AG04449 (cell line): ENCODE data around the gene WIPF3.
"Not testable (repeated sequence)": the region's sequence is repeated elsewhere in the genome, so short reads cannot be mapped to it uniquely, and the experiment has no call there.

Experiments used
- CTCF ChIA-PET: fragments of 350-600 bp; formaldehyde crosslinking; extraction: SDS; loops from one replicate; lab custom pipeline; 2021; ENCODE audit warnings: antibody characterized with exemption; lab: Yijun Ruan, JAX
- POLR2A ChIA-PET: fragments of 400-600, 350-600 bp; formaldehyde crosslinking; extraction: SDS; loops from one replicate; lab custom pipeline; 2020; ENCODE audit warnings: antibody characterized with exemption, inconsistent platforms; lab: Yijun Ruan, JAX
- DNase-seq: peaks from one replicate; pipeline ENCODE4 v3.0.0-alpha.2; 2010; ENCODE audit warnings: low read depth, low spot score
- H3K4me3 ChIP-seq: 2 replicates; pipeline ENCODE4 v1.5.1; 2011; ENCODE audit warnings: low read depth, mild to moderate bottlenecking, control low read depth, low read length
- CTCF ChIP-seq: IDR thresholded peaks from one replicate; pipeline ENCODE4 v1.5.1; 2011; ENCODE audit warnings: mild to moderate bottlenecking, moderate library complexity, low read length, control low read depth, inconsistent platforms; ENCODE audit not compliant: insufficient read depth; ENCODE audit errors: missing control alignments

WIPF3 gene

DNA sequence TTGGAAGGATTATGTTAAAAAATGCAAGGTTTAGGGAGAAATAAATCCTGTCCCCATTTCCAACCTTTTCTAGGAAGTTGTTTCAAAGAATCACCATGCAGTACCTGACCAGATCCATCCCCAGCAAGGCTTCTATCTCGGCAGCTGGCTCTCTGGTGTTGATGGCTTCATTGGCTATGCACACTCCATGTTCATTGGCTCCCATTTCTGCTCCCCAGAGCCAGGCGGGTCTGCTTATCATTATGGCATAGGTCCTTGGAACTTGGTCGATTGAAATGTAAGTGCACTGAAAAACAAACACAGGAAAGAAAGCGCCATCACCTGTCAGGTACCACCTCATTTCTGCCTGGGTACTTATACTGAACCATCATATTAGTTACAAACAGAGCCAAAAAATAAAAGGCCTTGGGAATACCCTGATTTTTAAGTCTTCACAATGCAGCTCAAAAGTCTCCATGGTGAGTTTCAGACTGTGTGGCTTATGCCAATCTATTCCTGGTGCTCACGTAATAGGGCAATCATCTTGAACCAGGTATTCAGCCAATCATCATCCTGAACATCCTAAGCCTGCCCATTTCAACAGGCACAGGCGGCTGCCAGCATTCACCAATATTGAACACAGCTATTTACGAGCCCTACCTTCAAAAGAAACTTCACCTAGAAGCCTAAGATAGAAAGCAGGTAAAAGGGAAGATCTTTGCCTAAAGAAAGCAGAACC, 148.9 kb downstream of the WIPF3 start:
- TF ChIP-seq CTCF, result no peak
- no peak overlapping the region for H3K4me3 ChIP-seq
- no peak for DNase-seq
- ChIA-PET CTCF (interaction anchor here (1.3 kb wide), 1 partner anchor 13 kb away, joined by 4 read pairs; no protein-coding TSS in a partner anchor), POLR2A (no interaction called here)

DNA sequence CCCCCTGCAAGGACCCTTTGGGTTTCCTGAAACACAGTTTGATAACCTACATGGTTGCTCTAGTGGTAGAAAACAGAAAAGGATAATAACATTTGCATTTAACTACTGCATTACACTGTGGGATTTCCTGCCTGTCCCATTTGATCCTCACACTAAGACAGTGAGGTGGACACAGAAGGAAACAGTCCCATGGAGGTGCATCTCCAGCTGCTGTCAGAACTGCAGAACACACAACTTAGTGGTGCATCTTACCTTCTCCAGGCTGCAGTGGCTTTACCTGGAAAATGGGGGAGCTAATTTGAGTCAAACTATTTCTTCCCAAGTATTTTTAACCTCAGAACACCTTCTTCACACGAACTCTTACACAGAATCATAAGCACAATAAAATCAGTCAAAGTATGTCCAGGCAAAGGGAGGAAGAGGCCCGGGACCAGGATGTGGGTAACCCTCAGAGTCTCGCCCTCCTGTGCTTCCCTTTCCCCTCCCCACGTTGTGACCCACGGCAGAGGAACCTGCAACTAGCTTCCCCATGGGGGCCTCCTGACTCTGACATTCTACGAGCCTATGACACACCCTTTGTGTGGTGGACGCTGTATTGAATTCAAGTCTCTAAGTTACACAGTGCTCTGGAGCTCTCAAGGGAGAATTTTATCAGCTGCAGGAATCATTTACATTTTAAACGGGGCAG, 149.6 kb downstream of the WIPF3 start:
- no peak for DNase-seq
- CTCF ChIA-PET, result interaction anchor here (1.3 kb wide), 3 partner anchors 13 to 34 kb away, joined by 3 to 7 read pairs (median 4); no protein-coding TSS in a partner anchor
- POLR2A ChIA-PET, result interaction anchor here (0.7 kb wide), 1 partner anchor 13 kb away, joined by 3 read pairs; no protein-coding TSS in a partner anchor
- H3K4me3 ChIP-seq, result no peak overlapping the region
- no peak for TF ChIP-seq CTCF

- TF ChIP-seq CTCF, result no peak
- CTCF ChIA-PET, result interaction anchor here (1.2 to 1.3 kb wide), 5 partner anchors 12 to 105 kb away, joined by 3 to 7 read pairs (median 4); no protein-coding TSS in a partner anchor
- POLR2A ChIA-PET, result interaction anchor here (0.7 kb wide), 1 partner anchor 14 kb away, joined by 3 read pairs; no protein-coding TSS in a partner anchor
- no peak overlapping the region for H3K4me3 ChIP-seq
- no peak for DNase-seq
These were observed 150.2 kb downstream of the WIPF3 start for GRCh38 chr7:29956487-29956836.

DNA sequence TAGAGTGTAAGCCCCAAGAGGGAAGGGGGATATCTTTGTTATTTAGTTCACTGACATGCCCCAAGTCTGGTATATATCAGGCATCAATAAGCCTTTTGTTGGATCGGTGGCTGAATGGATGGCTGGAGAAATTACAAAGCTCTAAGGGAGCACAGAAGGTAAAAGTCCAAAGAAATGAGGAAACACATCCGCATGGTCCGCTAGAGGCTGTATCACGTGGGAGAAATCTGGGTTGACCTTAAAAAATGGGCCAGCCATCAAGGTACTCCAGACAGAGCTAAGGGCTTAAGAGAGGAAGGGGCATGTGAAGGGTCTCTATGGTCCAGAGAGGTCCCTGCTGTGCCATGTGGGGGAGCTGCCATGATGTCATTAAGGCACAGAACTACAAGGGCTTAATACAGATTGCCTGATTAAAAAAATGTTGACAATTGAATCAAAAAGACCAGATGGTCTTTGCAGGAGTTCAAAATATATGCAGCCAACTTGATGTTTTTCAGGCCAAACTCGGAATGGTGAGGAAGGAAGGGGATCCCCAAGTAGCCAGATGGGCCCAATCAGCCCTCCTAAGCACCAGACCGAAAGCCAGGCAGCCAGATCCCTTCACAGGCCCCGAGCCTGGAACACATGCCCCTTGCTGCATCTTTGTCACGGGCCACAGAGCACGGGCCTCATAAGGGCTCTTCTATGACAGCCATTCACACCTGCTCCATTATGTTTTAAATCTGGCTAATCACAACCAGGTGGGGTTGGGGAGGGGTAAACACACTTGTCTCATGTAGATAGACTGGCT, 151.4 kb downstream of the WIPF3 start:
- H3K4me3 ChIP-seq, result no peak overlapping the region
- no peak for TF ChIP-seq CTCF
- no peak for DNase-seq
- ChIA-PET POLR2A (interaction anchor here (0.5 kb wide), 1 partner anchor 611 kb away, joined by 4 read pairs; no protein-coding TSS in a partner anchor), CTCF (interaction anchor here (0.8 to 1.7 kb wide), 8 partner anchors 11 to 117 kb away, joined by 3 to 7 read pairs (median 4); no protein-coding TSS in a partner anchor)

- POLR2A ChIA-PET, result no interaction called here
- H3K4me3 ChIP-seq, result no peak overlapping the region
- CTCF ChIA-PET, result interaction anchor here (0.8 to 1.7 kb wide), 7 partner anchors 9 to 116 kb away, joined by 3 to 7 read pairs (median 4); no protein-coding TSS in a partner anchor
- TF ChIP-seq CTCF, result no peak
- DNase-seq, result no peak
These were observed 152.5 kb downstream of the WIPF3 start for GRCh38 chr7:29958667-29959358.

DNA sequence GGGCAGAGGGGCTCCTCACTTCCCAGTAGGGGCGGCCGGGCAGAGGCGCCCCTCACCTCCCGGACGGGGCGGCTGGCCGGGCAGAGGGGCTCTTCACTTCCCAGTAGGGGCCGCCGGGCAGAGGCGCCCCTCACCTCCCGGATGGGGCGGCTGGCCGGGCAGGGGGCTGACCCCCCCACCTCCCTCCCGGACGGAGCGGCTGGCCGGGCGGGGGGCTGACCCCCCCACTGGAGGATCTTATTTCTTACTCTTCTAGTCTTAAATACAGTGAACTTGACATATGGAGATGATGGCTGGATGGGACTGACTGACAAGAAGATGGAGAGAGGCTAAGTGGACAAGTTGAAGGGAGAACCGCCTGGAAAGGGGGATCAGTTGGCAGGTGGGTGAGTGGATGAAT, 155.3 kb downstream of the WIPF3 start:
- POLR2A ChIA-PET, H3K4me3 ChIP-seq, DNase-seq, CTCF ChIA-PET: not testable (repeated sequence)
